ENCODE measurements around the gene MMP15. TPM values are rescaled to one million over a fixed set of nuclear protein-coding genes. Genes with fewer than 3 reads are reported as not detected.

Gene MMP15
- total RNA-seq, 1 experiment from 2014 or later, result 27.0 TPM

- Histone ChIP-seq H3K4me3 (ENCODE audit: low read depth, low read length) (no peak overlapping the region), H3K27me3 (replicated peaks; ENCODE audit: control insufficient read depth, insufficient read depth, low read length) (no peaks in the 10 kb centered on the region), H3K9me3 (no peaks in the 10 kb centered on the region), H3K36me3 (ENCODE audit: control insufficient read depth, insufficient read depth, low read length) (no peaks in the 10 kb centered on the region), H3K4me1 (peaks cover 22% of the 10 kb centered on the region)
- DNase-seq, result peak; percentile 34 to 38
- Mint-ChIP-seq H3K4me3 (ENCODE audit: unreplicated experiment) (no peak overlapping the region), H3K27ac (ENCODE audit: unreplicated experiment) (peak overlapping the region; percentile 83), H3K9me3 (ENCODE audit: unreplicated experiment) (no peaks in the 10 kb centered on the region), H3K36me3 (ENCODE audit: insufficient read depth, unreplicated experiment) (no peaks in the 10 kb centered on the region), H3K4me1 (ENCODE audit: low read depth, unreplicated experiment) (peaks cover 7% of the 10 kb centered on the region), H3K27me3 (ENCODE audit: insufficient read depth, unreplicated experiment) (no peaks in the 10 kb centered on the region)
- no TSS peak for BruUV-seq (replicated peaks)
- POLR2A ChIA-PET, result no interaction called here
- no peak for TF ChIP-seq CTCF (IDR thresholded peaks at IDR 0.05; ENCODE audit: insufficient read depth in 1 of 2, low read depth in 1 of 2, low read length in 1 of 2, severe bottlenecking in 1 of 2, unreplicated experiment in 1 of 2)
- intact Hi-C loops (cut with micrococcal nuclease; ENCODE audit: unreplicated experiment), result loop anchor here (5.0 kb wide), 1 partner anchor 188 kb away; no protein-coding TSS in a partner anchor
- CTCF ChIA-PET, result interaction anchor here (1.0 kb wide), 1 partner anchor 40 kb away, joined by 3 read pairs; no protein-coding TSS in a partner anchor
Observed at GRCh38 chr16:57985204-57986181, 40.1 kb upstream of the MMP15 start.

- no peak for TF ChIP-seq CTCF (IDR thresholded peaks at IDR 0.05; ENCODE audit: insufficient read depth in 1 of 2, low read depth in 1 of 2, low read length in 1 of 2, severe bottlenecking in 1 of 2, unreplicated experiment in 1 of 2)
- no peak overlapping the region for H3K4me3 ChIP-seq (ENCODE audit: low read depth, low read length)
- Mint-ChIP-seq H3K36me3 (ENCODE audit: insufficient read depth, unreplicated experiment) (no peaks in the 10 kb centered on the region), H3K4me1 (ENCODE audit: low read depth, unreplicated experiment) (peaks cover 7% of the 10 kb centered on the region), H3K4me3 (ENCODE audit: unreplicated experiment) (peak overlapping the region; percentile 4), H3K27me3 (ENCODE audit: insufficient read depth, unreplicated experiment) (no peaks in the 10 kb centered on the region), H3K27ac (ENCODE audit: unreplicated experiment) (peak overlapping the region; percentile 83), H3K9me3 (ENCODE audit: unreplicated experiment) (no peaks in the 10 kb centered on the region)
- intact Hi-C loops (cut with micrococcal nuclease; ENCODE audit: unreplicated experiment), result loop anchor here (5.0 kb wide), 1 partner anchor 189 kb away; no protein-coding TSS in a partner anchor
- peaks cover 22% of the 10 kb centered on the region for H3K4me1 ChIP-seq
- ChIA-PET POLR2A (no interaction called here), CTCF (interaction anchor here (1.0 kb wide), 1 partner anchor 41 kb away, joined by 3 read pairs; no protein-coding TSS in a partner anchor)
- no peaks in the 10 kb centered on the region for H3K27me3 ChIP-seq (replicated peaks; ENCODE audit: control insufficient read depth, insufficient read depth, low read length)
- H3K36me3 ChIP-seq (ENCODE audit: control insufficient read depth, insufficient read depth, low read length), result no peaks in the 10 kb centered on the region
- no peaks in the 10 kb centered on the region for H3K9me3 ChIP-seq
- peak; percentile 58 to 76 for DNase-seq
- no TSS peak for BruUV-seq (replicated peaks)
Observed at GRCh38 chr16:57986196-57986595, 39.4 kb upstream of the MMP15 start.

GRCh38 chr16:57987441-57988177, 37.9 kb upstream of the MMP15 start:
- DNase-seq, result peak in 1 of 2 experiments; percentile 9
- ChIA-PET CTCF (no interaction called here), POLR2A (no interaction called here)
- no peak for TF ChIP-seq CTCF (IDR thresholded peaks at IDR 0.05; ENCODE audit: insufficient read depth in 1 of 2, low read depth in 1 of 2, low read length in 1 of 2, severe bottlenecking in 1 of 2, unreplicated experiment in 1 of 2)
- Mint-ChIP-seq H3K4me3 (ENCODE audit: unreplicated experiment) (no peak overlapping the region), H3K9me3 (ENCODE audit: unreplicated experiment) (no peaks in the 10 kb centered on the region), H3K36me3 (ENCODE audit: insufficient read depth, unreplicated experiment) (peaks cover 3% of the 10 kb centered on the region), H3K4me1 (ENCODE audit: low read depth, unreplicated experiment) (peaks cover 13% of the 10 kb centered on the region), H3K27me3 (ENCODE audit: insufficient read depth, unreplicated experiment) (no peaks in the 10 kb centered on the region), H3K27ac (ENCODE audit: unreplicated experiment) (peak overlapping the region; percentile 83)
- no TSS peak for BruUV-seq (replicated peaks)
- Histone ChIP-seq H3K4me3 (ENCODE audit: low read depth, low read length) (no peak overlapping the region), H3K36me3 (ENCODE audit: control insufficient read depth, insufficient read depth, low read length) (no peaks in the 10 kb centered on the region), H3K27me3 (replicated peaks; ENCODE audit: control insufficient read depth, insufficient read depth, low read length) (no peaks in the 10 kb centered on the region), H3K4me1 (peaks cover 25% of the 10 kb centered on the region), H3K9me3 (no peaks in the 10 kb centered on the region)
- intact Hi-C loops (cut with micrococcal nuclease; ENCODE audit: unreplicated experiment), result loop anchor here (5.0 kb wide), 1 partner anchor 190 kb away; no protein-coding TSS in a partner anchor

Measured in Caco-2 (cell line).